KMS-11 (cell line): ENCODE measurements around the gene FH.

ENCODE experiments used
- H2AFZ ChIP-seq: fragments of 200-600 bp; sonication (generic); 2 replicates; pipeline ENCODE4 v1.6.1; 2016; ENCODE audit warnings: antibody characterized with exemption, mixed run types, low read depth
- H3K27ac ChIP-seq: fragments of 200-600 bp; sonication (generic); 2 replicates; pipeline ENCODE4 v1.6.1; 2016; ENCODE audit warnings: mild to moderate bottlenecking, mixed run types
- H3K27me3 ChIP-seq: fragments of 200-600 bp; sonication (generic); 2 replicates; pipeline ENCODE4 v1.6.1; 2017; ENCODE audit warnings: mild to moderate bottlenecking, low read depth, mixed run types, moderate library complexity; ENCODE audit not compliant: insufficient read depth
- H3K36me3 ChIP-seq: fragments of 200-600 bp; sonication (generic); 2 replicates; pipeline ENCODE4 v1.6.1; 2017; ENCODE audit warnings: mild to moderate bottlenecking, mixed run types; ENCODE audit not compliant: insufficient read depth
- H3K4me1 ChIP-seq: fragments of 200-600 bp; sonication (generic); 2 replicates; pipeline ENCODE4 v1.6.1; 2016; ENCODE audit warnings: mild to moderate bottlenecking, low read depth, mixed run types; ENCODE audit not compliant: poor library complexity, severe bottlenecking
- H3K4me2 ChIP-seq: fragments of 200-600 bp; sonication (generic); 2 replicates; pipeline ENCODE4 v1.7.0; 2016; ENCODE audit warnings: mild to moderate bottlenecking, mixed run types
- H3K4me3 ChIP-seq: fragments of 200-600 bp; sonication (generic); IDR thresholded peaks from 2 replicates; pipeline ENCODE4 v1.6.1; 2017; ENCODE audit warnings: low read depth, low read length, mixed read lengths; ENCODE audit not compliant: insufficient read depth
- H3K79me2 ChIP-seq: fragments of 200-600 bp; sonication (generic); 2 replicates; pipeline ENCODE4 v1.6.1; 2016; ENCODE audit warnings: low read depth, mixed run types; ENCODE audit not compliant: insufficient read depth
- H3K9ac ChIP-seq: fragments of 200-600 bp; sonication (generic); 2 replicates; pipeline ENCODE4 v1.6.1; 2016; ENCODE audit warnings: mild to moderate bottlenecking, mixed run types
- H4K20me1 ChIP-seq: fragments of 200-600 bp; sonication (generic); 2 replicates; pipeline ENCODE4 v1.6.1; 2016; ENCODE audit warnings: mild to moderate bottlenecking, mixed run types; ENCODE audit not compliant: insufficient read depth
- CTCF ChIP-seq: fragments of 200-600 bp; sonication (generic); conservative IDR thresholded peaks from 2 replicates; pipeline ENCODE4 v1.6.1; 2017; ENCODE audit warnings: low read depth, mild to moderate bottlenecking, antibody characterized with exemption, low read length, moderate library complexity, mixed read lengths

The FH gene

GRCh38 chr1:241459186-241459802 is 60.3 kb downstream of the FH start:
- no peaks in the 10 kb centered on the region for H3K79me2 ChIP-seq
- H3K27me3 ChIP-seq = no peaks in the 10 kb centered on the region
- H3K4me1 ChIP-seq = no peaks in the 10 kb centered on the region
- H3K4me2 ChIP-seq = no peak overlapping the region
- no peaks in the 10 kb centered on the region for H3K36me3 ChIP-seq
- H4K20me1 ChIP-seq = no peaks in the 10 kb centered on the region
- H2AFZ ChIP-seq = no peak overlapping the region
- H3K9ac ChIP-seq = no peak overlapping the region
- no peak overlapping the region for H3K4me3 ChIP-seq
- H3K27ac ChIP-seq = no peak overlapping the region
- no peak for TF ChIP-seq CTCF

GRCh38 chr1:241457421-241457820 is 62.1 kb downstream of the FH start:
- no peak for TF ChIP-seq CTCF
- Histone ChIP-seq H3K4me1 (no peaks in the 10 kb centered on the region), H3K36me3 (no peaks in the 10 kb centered on the region), H3K4me2 (no peak overlapping the region), H3K9ac (no peak overlapping the region), H4K20me1 (no peaks in the 10 kb centered on the region), H3K27ac (no peak overlapping the region), H3K79me2 (no peaks in the 10 kb centered on the region), H2AFZ (no peak overlapping the region), H3K4me3 (no peak overlapping the region), H3K27me3 (no peaks in the 10 kb centered on the region)

- no peak for TF ChIP-seq CTCF
- Histone ChIP-seq H3K36me3 (no peaks in the 10 kb centered on the region), H3K9ac (no peak overlapping the region), H3K4me1 (no peaks in the 10 kb centered on the region), H3K79me2 (no peaks in the 10 kb centered on the region), H4K20me1 (no peaks in the 10 kb centered on the region), H3K27me3 (no peaks in the 10 kb centered on the region), H3K4me3 (no peak overlapping the region), H3K4me2 (no peak overlapping the region), H3K27ac (no peak overlapping the region), H2AFZ (no peak overlapping the region)
These were observed 62.8 kb downstream of the FH start for GRCh38 chr1:241456743-241457142.

- TF ChIP-seq CTCF = no peak
- Histone ChIP-seq H3K9ac (no peak overlapping the region), H3K4me1 (peaks cover 20% of the 10 kb centered on the region), H4K20me1 (no peaks in the 10 kb centered on the region), H3K4me3 (no peak overlapping the region), H2AFZ (no peak overlapping the region), H3K27me3 (no peaks in the 10 kb centered on the region), H3K36me3 (no peaks in the 10 kb centered on the region), H3K4me2 (no peak overlapping the region), H3K27ac (no peak overlapping the region), H3K79me2 (no peaks in the 10 kb centered on the region)
These were observed 65.8 kb downstream of the FH start for GRCh38 chr1:241453732-241454131.
